Measurements from ENCODE around the gene MTERF1. TPM values are rescaled to one million over a fixed set of nuclear protein-coding genes. Genes with fewer than 3 reads are reported as not detected.
"Not testable (repeated sequence)": the region's sequence is repeated elsewhere in the genome, so short reads cannot be mapped to it uniquely, and the experiment has no call there.

The MTERF1 gene
- total RNA-seq, 3 donors from 2014 or later = 17.8 to 21.4 (median 18.9) TPM

DNA sequence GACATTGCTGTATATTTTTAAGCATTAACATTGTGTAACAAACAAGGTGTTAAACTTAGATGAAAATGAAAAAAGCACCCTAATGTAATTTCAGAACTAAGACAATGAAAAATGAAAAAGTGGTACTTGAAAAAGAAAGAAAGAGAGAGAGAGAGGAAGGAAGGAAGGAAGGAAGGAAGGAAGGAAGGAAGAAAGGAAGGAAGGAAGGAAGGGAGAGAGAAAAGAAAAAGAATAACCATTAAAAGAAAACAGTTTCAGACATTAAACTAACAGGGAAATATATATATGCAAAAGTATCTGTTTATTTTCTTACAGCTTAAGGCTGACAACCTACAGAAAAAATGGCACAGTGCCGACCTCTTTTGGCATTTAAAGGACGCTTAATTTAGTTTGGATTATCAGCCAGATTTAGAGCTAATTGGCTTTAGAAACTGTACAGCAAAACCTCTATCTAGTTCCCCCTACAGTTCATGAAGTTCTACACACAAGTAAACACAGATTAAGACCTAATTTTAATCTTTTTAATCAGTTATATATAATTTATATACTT is 13.8 kb downstream of the MTERF1 start:
- Mint-ChIP-seq H3K4me1 (ENCODE audit: low read depth) (peaks cover 2% of the 10 kb centered on the region), H3K27me3 (ENCODE audit: low read depth) (no peaks in the 10 kb centered on the region), H3K9me3 (no peaks in the 10 kb centered on the region), H3K36me3 (ENCODE audit: insufficient read depth) (peaks cover 13% of the 10 kb centered on the region), H3K4me3 (no peak overlapping the region)
- ATAC-seq (no peak), DNase-seq (no peak)

DNA sequence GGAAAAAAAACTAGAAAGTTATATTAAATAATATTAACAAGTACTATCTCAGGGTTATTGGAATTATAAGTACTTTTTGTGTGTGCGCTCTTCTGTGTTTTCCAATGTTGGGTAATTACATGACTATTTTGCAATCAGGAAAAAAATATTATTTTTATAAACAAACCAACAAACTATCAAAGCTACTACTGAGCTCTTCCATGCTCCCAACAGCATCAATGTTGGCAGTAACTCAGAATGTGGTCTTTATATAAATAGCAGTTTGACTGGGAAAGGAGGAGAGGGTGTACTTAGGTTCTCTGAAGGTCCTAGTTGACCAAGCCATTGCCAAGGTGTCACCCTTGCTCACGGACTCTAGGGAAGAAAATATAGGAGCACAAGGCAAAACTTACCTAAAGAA is 15.0 kb downstream of the MTERF1 start:
- Mint-ChIP-seq H3K27me3 (ENCODE audit: low read depth) (no peaks in the 10 kb centered on the region), H3K36me3 (ENCODE audit: insufficient read depth) (peaks cover 8% of the 10 kb centered on the region), H3K9me3 (no peaks in the 10 kb centered on the region), H3K4me1 (ENCODE audit: low read depth) (peaks cover 2% of the 10 kb centered on the region), H3K4me3 (no peak overlapping the region)
- DNase-seq (no peak), ATAC-seq (no peak)

DNA sequence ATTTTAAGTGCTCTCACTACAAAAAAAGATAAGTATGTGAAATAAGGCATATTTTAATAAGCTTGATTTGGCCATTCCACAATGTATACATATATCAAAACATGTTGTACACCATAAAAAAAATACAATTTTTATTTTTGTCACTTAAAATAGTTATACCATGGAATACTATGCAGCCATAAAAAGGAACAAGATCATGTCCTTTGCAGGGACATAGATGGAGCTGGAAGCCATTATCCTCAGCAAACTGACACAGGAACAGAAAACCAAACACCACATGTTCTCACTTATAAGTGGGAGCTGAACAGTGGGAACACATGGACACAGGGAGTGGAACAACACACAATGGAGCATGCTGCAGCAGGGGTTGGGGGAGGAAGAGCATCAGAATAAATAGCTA is 15.9 kb downstream of the MTERF1 start:
- not testable (repeated sequence) for DNase-seq; H3K36me3 Mint-ChIP-seq (ENCODE audit: insufficient read depth); ATAC-seq; H3K4me1 Mint-ChIP-seq (ENCODE audit: low read depth); H3K27me3 Mint-ChIP-seq (ENCODE audit: low read depth); H3K4me3 Mint-ChIP-seq; H3K9me3 Mint-ChIP-seq

DNA sequence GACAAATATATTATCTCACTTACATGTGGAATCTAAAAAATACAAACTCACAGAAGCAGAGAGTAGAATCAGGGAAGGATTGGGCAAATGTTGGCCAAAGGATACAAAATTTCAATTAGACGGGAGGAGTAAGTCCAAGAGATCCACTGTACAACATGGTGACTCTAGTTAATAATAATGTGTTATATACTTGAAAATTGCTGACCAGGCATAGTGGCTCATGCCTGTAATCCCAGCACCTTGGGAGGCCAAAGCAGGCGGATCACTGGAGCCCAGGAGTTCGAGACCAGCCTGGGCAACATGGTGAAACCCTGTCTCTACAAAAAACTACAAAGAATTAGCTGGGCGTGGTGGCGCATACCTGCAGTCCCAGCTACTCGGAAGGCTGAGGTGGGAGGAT is 16.4 kb downstream of the MTERF1 start:
- H3K27me3 Mint-ChIP-seq (ENCODE audit: low read depth) = no peaks in the 10 kb centered on the region
- H3K36me3 Mint-ChIP-seq (ENCODE audit: insufficient read depth) = peaks cover 8% of the 10 kb centered on the region
- no peak overlapping the region for H3K4me3 Mint-ChIP-seq
- DNase-seq (no peak), ATAC-seq (no peak)
- peaks cover 2% of the 10 kb centered on the region for H3K4me1 Mint-ChIP-seq (ENCODE audit: low read depth)
- H3K9me3 Mint-ChIP-seq = no peaks in the 10 kb centered on the region

DNA sequence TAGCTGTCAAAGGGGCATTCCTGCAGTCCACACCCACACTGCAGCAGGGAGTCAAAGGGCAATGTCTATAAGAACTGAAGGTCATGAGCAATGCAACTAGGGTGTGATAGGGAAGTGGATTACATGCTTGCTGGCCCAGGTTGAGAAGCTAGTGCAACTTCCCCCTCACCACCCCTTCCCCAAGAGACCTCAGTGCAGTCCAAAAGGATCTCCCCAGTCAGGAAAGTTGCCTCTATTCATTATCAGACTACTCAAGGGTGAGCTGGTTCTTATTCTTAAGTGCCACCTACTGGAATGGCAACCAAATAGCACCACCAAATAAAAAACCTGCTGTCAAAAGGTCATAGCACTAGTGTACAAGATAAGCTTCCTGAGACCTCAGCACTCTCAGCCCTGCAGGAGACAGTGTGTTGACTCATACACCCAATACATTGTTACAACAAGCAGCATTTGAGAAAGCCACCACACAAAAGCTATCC is 28.2 kb downstream of the MTERF1 start:
- H3K27me3 Mint-ChIP-seq (ENCODE audit: low read depth) = no peaks in the 10 kb centered on the region

DNA sequence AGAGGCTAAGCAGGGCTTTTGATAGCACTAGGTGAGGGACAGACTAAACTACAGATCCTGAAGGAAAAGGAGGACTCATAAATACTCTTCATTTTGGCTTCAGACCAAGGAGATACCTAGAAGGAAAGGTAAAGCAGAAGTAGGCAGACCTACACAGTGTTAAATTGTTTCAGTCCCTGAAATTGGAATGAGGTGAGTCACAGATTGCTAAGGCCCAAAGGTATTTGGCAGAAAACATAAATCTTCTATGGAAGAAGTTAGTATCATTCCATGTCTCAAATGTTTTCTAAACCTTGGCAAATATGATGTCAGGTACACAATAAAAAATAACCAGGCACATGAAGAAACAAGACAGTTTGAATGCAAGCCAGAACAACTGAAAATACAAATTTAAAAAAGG is 30.0 kb downstream of the MTERF1 start:
- DNase-seq (no peak), ATAC-seq (no peak)
- Mint-ChIP-seq H3K36me3 (ENCODE audit: insufficient read depth) (peaks cover 18% of the 10 kb centered on the region), H3K9me3 (peaks cover 21% of the 10 kb centered on the region), H3K4me3 (no peak overlapping the region), H3K27me3 (ENCODE audit: low read depth) (no peaks in the 10 kb centered on the region), H3K4me1 (ENCODE audit: low read depth) (no peaks in the 10 kb centered on the region)

More for the DNA sequence above, 28.2 kb downstream of the MTERF1 start:
- ATAC-seq (no peak), DNase-seq (no peak)
- H3K36me3 Mint-ChIP-seq (ENCODE audit: insufficient read depth) = peaks cover 22% of the 10 kb centered on the region
- H3K4me1 Mint-ChIP-seq (ENCODE audit: low read depth) = no peaks in the 10 kb centered on the region
- no peak overlapping the region for H3K4me3 Mint-ChIP-seq
- H3K9me3 Mint-ChIP-seq = peaks cover 18% of the 10 kb centered on the region

DNA sequence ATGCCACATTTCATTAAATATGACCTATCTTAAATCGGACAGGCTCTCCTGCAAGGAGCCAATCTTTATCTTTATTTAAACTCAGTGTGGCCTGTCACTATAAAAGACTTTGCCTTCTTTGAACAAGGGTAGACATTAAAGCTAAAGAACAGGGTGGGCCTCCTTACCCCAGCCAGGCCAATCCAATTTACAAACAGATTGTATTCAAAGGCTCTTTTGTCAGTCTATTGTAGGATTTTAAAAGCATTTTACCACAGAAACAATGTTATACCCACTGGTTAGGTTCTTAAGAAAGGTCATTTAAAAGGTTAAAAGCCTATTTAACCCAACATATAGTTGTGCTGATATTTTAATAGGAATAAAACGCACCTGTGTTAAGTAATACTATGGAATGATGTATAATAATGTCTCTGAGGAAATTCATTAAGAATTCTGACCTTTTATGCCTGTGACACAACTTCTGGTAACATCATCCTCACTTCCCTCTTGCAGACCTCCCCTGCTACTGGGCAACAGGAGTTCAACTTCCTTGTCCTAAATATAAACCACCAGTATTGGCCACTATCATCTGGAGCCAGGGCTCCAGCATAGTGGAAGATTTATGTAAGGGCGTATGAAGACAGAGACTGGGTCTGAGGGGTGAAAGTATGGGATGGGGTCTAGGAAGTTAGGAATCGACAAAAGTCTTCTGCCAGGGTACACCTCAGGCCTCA is 32.5 kb downstream of the MTERF1 start:
- Mint-ChIP-seq H3K27me3 (ENCODE audit: low read depth) (no peaks in the 10 kb centered on the region), H3K4me3 (no peak overlapping the region), H3K4me1 (ENCODE audit: low read depth) (no peaks in the 10 kb centered on the region), H3K36me3 (ENCODE audit: insufficient read depth) (peaks cover 14% of the 10 kb centered on the region), H3K9me3 (peaks cover 11% of the 10 kb centered on the region)
- ATAC-seq (no peak), DNase-seq (no peak)

DNA sequence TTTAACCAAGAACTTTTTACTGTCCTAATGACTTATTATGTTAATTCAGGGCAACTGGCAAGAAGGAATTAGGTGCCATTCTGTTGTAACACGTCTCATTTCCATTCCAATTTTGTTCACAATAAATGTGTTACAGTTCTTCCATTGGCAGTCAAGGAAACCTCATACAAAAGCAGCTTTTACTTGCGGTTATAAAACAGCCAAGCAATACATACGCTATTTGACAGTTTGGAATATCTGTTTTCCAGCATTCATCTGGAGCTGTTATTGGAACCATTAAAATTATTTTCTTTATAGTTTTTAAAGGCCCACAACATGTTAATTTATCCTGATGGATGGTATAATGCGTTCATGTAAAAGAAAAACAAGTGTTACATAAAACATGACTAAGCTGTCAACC is 33.3 kb downstream of the MTERF1 start:
- H3K27me3 Mint-ChIP-seq (ENCODE audit: low read depth) = no peaks in the 10 kb centered on the region
- peaks cover 4% of the 10 kb centered on the region for H3K9me3 Mint-ChIP-seq
- DNase-seq (no peak), ATAC-seq (no peak)
- peaks cover 12% of the 10 kb centered on the region for H3K36me3 Mint-ChIP-seq (ENCODE audit: insufficient read depth)
- no peak overlapping the region for H3K4me3 Mint-ChIP-seq
- no peaks in the 10 kb centered on the region for H3K4me1 Mint-ChIP-seq (ENCODE audit: low read depth)

DNA sequence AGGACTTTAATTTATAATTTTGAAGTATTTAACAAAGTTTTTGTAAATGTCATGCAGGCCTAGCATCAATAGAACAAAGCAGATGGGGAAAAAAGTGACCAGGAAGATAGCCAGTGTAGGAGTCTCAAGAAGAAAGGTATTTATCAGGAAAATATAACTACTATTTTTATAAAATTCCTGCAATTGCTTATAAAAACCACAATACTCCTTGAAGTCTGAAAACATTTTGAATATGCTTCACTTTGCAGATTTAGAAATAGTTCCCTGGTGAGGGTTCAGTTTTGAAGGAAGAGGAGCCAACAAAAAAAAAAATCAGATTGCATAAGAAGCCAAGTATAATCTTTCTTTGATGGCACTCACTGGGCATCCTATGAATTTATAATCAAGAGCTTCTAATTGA is 34.1 kb downstream of the MTERF1 start:
- H3K27me3 Mint-ChIP-seq (ENCODE audit: low read depth) = no peaks in the 10 kb centered on the region
- no peak for ATAC-seq
- peaks cover 6% of the 10 kb centered on the region for H3K9me3 Mint-ChIP-seq

DNA sequence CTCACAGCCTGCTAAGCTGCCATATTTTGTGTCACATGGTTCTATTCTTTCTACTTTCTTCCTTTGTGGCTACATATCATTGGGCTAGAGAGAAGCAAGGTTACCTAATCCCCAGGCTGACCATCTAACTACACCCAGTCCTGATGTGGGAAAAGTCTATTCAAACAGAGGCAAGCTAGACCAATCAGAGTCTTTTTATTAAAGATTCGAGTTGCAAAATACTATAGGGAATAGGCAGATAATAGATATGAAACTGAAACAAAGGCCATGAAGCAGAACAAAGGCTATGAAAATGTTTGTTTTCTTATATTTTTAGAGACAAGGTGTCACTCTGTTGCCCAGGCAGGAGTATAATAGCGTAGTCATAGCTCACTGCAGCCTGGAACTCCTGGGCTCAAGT is 36.7 kb downstream of the MTERF1 start:
- no peak for ATAC-seq
- peaks cover 13% of the 10 kb centered on the region for H3K36me3 Mint-ChIP-seq (ENCODE audit: insufficient read depth)
- H3K4me1 Mint-ChIP-seq (ENCODE audit: low read depth) = no peaks in the 10 kb centered on the region
- no peak for DNase-seq
- no peak overlapping the region for H3K4me3 Mint-ChIP-seq
- H3K9me3 Mint-ChIP-seq = peaks cover 9% of the 10 kb centered on the region
- no peaks in the 10 kb centered on the region for H3K27me3 Mint-ChIP-seq (ENCODE audit: low read depth)

More for the DNA sequence above, 34.1 kb downstream of the MTERF1 start:
- no peak for DNase-seq
- H3K4me3 Mint-ChIP-seq = no peak overlapping the region
- no peaks in the 10 kb centered on the region for H3K4me1 Mint-ChIP-seq (ENCODE audit: low read depth)
- H3K36me3 Mint-ChIP-seq (ENCODE audit: insufficient read depth) = peaks cover 13% of the 10 kb centered on the region

DNA sequence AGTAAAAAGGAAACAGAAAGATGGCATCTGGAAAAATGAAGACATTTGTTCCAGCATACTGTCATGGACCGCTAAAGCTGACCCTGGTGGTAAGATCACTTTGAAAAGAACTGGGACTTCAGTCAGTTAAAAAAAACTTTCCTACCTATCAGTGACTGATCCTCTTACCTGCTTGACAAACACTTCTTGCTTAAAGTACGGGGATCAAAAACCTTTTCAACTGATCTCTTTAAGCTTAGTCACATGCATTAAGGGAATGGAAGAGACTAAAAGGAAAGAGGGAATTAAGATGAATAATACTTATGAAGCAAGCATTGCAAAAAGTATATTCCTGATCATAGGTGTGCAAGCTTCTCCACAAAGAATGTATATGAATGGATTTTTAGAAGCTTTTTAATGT is 42.1 kb downstream of the MTERF1 start:
- peaks cover 4% of the 10 kb centered on the region for H3K36me3 Mint-ChIP-seq (ENCODE audit: insufficient read depth)
- H3K4me1 Mint-ChIP-seq (ENCODE audit: low read depth) = no peaks in the 10 kb centered on the region
- ATAC-seq = no peak
- no peaks in the 10 kb centered on the region for H3K27me3 Mint-ChIP-seq (ENCODE audit: low read depth)
- no peak overlapping the region for H3K4me3 Mint-ChIP-seq
- no peak for DNase-seq
- H3K9me3 Mint-ChIP-seq = peaks cover 5% of the 10 kb centered on the region

DNA sequence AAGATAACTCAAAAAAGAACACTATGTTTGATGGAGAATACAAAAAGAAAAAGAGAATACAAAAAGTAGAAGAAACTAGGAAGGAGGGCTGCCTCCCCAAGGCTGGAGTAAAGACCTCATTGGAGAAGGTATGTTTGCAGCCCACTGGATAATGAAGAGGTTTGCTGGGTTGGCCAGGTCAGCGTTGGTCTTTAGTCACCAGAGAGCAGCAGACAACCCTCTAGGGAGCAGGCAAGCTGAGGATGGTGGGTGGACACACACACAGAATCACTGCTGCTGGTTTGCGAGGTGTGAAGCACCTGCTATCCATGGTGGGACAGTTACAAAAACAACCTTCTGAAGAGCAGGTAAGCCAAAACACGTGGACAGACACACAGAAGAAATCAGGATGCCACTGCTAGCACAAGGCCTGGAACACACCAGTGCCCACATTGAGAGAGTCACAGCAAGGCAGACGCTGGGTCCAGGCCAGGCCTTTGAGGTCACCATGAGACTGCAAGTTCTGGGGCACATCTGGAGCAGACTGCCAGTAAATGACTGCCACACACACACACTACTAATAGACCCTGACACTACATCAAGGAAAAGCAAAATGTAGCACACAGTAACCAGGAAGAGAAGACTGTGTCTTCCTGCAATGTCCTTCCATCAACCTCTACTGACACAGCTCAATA is 43.0 kb downstream of the MTERF1 start:
- peaks cover 5% of the 10 kb centered on the region for H3K9me3 Mint-ChIP-seq
- DNase-seq = no peak
- no peak overlapping the region for H3K4me3 Mint-ChIP-seq
- H3K4me1 Mint-ChIP-seq (ENCODE audit: low read depth) = no peaks in the 10 kb centered on the region
- no peaks in the 10 kb centered on the region for H3K27me3 Mint-ChIP-seq (ENCODE audit: low read depth)
- ATAC-seq = no peak
- peaks cover 4% of the 10 kb centered on the region for H3K36me3 Mint-ChIP-seq (ENCODE audit: insufficient read depth)

DNA sequence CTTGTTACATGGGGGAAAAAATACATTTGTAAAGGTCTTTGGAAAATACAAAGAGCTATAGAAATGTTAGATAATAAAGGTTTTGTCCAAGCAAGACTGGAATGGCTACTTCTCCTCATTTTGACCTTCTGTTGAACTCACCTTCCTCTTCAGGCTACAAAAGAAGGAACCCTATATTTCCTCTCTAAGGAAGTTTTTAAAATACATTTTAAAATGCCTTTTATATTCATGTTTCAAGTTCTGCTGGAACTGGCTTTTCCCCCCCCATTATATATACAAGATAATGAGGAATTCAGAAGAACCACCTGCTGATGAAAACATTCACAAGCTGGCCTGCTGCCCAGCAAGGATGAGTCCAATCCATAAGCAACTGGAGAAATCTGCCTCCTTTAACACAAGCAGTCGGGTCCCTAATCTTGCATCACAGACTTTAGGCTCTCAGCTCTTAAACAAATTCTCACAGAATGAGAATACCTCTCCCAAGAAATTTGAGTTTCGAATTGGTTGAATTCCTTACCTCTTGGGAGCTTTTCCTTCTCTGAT is 44.6 kb downstream of the MTERF1 start:
- DNase-seq (no peak), ATAC-seq (no peak)
- Mint-ChIP-seq H3K4me1 (ENCODE audit: low read depth) (no peaks in the 10 kb centered on the region), H3K36me3 (ENCODE audit: insufficient read depth) (no peaks in the 10 kb centered on the region), H3K4me3 (no peak overlapping the region), H3K27me3 (ENCODE audit: low read depth) (no peaks in the 10 kb centered on the region), H3K9me3 (no peaks in the 10 kb centered on the region)

DNA sequence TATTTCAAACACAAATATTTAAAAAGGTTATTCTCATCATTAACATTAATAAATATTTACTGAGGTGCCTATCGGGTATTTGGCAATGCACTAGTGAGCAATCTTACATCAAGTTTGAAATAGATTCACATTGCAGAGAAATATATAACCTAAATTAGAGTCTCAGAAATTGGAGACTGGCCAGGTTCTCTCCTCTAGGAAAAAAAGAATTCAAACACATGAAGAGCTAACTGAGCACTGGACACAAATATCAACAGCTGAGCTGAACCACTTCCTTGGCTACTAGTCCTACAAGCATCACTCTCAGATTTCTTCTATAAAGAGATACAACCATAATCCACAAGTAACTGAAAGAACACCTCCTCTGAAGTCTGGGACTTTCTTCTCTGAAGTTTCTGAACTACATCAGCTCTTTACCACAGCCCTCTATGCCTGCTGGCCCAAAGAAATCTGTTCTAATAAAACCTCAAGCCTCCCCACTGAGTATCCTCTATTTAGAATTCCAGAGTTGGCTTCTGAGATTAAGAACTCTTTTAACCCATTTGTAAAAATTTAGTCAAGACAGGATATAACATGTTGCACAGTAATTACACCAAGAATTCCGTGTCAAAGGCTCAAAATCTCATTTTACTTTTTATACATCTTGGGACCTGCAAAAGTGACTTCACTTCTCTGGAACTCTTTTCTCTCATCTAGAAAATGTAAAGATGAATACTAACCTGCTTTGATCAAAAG is 45.2 kb downstream of the MTERF1 start:
- no peaks in the 10 kb centered on the region for H3K27me3 Mint-ChIP-seq (ENCODE audit: low read depth)
- H3K9me3 Mint-ChIP-seq = no peaks in the 10 kb centered on the region
- DNase-seq (no peak), ATAC-seq (no peak)
- no peak overlapping the region for H3K4me3 Mint-ChIP-seq
- no peaks in the 10 kb centered on the region for H3K4me1 Mint-ChIP-seq (ENCODE audit: low read depth)
- H3K36me3 Mint-ChIP-seq (ENCODE audit: insufficient read depth) = no peaks in the 10 kb centered on the region
